Stimulated activated naive B cell treated with anti-CD40 and anti-IgM and Interleukin-4, amounts not matched to agents 10 μg/mL and 1 μg/mL and 100 μg/mL, for 72 hours (primary cell): ENCODE data around the gene C1orf105.

Experiments
- ATAC-seq, 2 donors: fragments of 150-1000 bp; cut with Tn5 transposase; replicated peaks; 2 replicates each; pipeline ENCODE4 v1.10.0; 2021; ENCODE audit warnings: moderate library complexity in 1 of 2
- DNase-seq: peaks from one replicate; pipeline ENCODE4 v3.0.0; 2021
- H3K27ac Mint-ChIP-seq: one replicate; pipeline ENCODE4 v1.8.0; 2022; ENCODE audit warnings: mild to moderate bottlenecking, mixed read lengths
- H3K27me3 Mint-ChIP-seq, 2 donors: one replicate each; pipeline ENCODE4 v1.8.0; 2022; ENCODE audit warnings: mixed read lengths in 2 of 2
- H3K36me3 Mint-ChIP-seq, 2 donors: one replicate each; pipeline ENCODE4 v1.8.0; 2022; ENCODE audit warnings: mixed read lengths in 2 of 2, mild to moderate bottlenecking in 1 of 2
- H3K4me1 Mint-ChIP-seq, 2 donors: one replicate each; pipeline ENCODE4 v1.8.0; 2022; ENCODE audit warnings: mixed read lengths in 2 of 2, mild to moderate bottlenecking in 1 of 2
- H3K4me3 Mint-ChIP-seq, 2 donors: one replicate each; pipeline ENCODE4 v1.8.0; 2022; ENCODE audit warnings: mild to moderate bottlenecking in 2 of 2, mixed read lengths in 2 of 2, moderate library complexity in 1 of 2
- H3K9me3 Mint-ChIP-seq, 2 donors: one replicate each; pipeline ENCODE4 v1.8.0; 2022; ENCODE audit warnings: mixed read lengths in 2 of 2, mild to moderate bottlenecking in 1 of 2

Gene C1orf105

DNA sequence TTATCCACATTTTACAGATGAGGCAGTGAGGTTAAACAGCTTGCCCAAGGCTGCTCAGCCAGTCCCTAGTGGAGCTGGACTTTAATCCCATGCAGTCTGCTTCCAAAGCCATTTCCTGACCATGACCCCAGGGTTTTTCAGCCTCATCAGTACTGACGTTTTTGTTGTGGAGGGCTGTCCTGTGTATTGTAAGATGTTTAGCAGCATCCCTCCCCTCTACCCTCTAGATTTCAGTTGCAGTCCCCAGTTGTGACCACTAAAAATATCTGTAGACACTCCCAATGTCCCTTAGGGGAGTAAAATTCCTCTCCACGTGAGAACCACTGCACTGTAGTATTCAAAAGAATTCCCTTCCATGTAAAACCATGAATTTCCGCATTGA lies 30.2 kb upstream of the C1orf105 start:
- Mint-ChIP-seq H3K9me3 (peaks cover 0 to 3% of the 10 kb centered on the region in 2 donors), H3K4me1 (peaks cover 36 to 64% of the 10 kb centered on the region in 2 donors), H3K27ac (peak overlapping the region; percentile 98), H3K4me3 (peak overlapping the region; percentile 87 to 93), H3K27me3 (no peaks in the 10 kb centered on the region), H3K36me3 (no peaks in the 10 kb centered on the region)
- ATAC-seq (peak; percentile 21 to 24), DNase-seq (no peak)

DNA sequence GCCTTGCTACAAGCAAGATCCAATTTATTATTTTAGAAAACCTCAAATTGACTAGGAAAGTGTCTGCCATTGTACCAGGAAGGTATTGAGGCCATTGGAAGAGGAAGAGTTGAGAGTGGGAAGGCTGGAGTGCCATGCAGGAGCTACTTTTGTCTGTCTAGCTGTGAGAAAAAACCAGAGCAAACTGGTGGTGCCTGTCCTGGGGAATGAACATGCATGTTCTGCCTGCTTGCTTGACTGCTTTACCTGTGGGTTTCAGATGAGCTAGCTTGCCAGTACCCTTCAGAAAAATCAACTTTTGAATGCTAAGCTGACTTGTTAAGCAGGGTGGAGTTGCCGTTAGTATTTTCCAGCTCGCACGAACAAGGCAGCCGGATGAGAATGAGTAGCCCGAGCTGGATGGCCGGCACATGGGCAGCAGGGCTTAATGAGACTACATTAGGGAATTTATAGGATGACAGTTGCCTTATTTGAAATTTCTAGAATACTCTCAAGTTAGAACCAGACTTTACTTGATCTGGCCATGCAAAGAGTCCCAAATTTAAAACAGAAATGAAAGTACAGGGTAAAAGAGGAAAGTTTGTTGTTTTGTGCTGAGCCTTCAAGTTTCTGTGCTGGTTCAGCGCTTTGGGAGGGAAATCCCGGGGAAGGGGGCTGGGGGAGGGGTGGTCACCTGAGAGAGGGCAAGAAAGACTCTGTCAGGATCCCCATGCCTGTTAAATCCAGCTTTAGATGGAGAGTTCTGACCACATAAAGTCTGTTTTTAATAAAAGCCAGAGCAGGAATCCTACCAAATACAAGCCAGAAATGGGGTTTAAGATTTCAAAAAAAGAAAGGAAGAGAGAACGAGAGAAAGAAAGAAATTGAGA lies 29.6 kb upstream of the C1orf105 start:
- Mint-ChIP-seq H3K4me1 (peaks cover 36 to 66% of the 10 kb centered on the region in 2 donors), H3K36me3 (no peaks in the 10 kb centered on the region), H3K27me3 (no peaks in the 10 kb centered on the region), H3K27ac (peak overlapping the region; percentile 98), H3K4me3 (peak overlapping the region; percentile 87 to 93), H3K9me3 (peaks cover 0 to 3% of the 10 kb centered on the region in 2 donors)
- ATAC-seq (peak; percentile 87), DNase-seq (peak; percentile 70)

DNA sequence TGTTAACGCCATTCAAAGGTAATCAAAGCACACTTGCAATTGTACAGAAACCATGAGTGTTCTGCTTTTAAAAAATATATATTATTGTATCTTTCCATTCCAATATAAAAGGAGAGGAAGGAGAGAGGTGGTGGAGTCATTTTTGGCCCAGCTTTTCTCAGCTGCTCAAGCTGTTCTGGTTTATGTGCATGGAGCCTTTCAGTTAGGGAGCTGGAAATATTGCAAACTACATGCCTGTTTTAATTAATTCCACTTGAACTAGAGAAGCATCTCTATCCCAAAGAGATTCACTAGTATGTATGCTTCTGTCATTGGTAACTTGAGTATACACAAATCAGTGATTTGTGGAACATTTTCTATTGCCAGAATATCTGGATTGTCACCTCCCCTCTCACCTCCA lies 28.5 kb upstream of the C1orf105 start:
- H3K4me1 Mint-ChIP-seq = peaks cover 36 to 67% of the 10 kb centered on the region in 2 donors
- DNase-seq = no peak
- ATAC-seq = no peak
- peak overlapping the region; percentile 98 for H3K27ac Mint-ChIP-seq
- H3K4me3 Mint-ChIP-seq = no peak overlapping the region
- H3K27me3 Mint-ChIP-seq = no peaks in the 10 kb centered on the region
- peaks cover 0 to 3% of the 10 kb centered on the region in 2 donors for H3K9me3 Mint-ChIP-seq
- no peaks in the 10 kb centered on the region for H3K36me3 Mint-ChIP-seq

DNA sequence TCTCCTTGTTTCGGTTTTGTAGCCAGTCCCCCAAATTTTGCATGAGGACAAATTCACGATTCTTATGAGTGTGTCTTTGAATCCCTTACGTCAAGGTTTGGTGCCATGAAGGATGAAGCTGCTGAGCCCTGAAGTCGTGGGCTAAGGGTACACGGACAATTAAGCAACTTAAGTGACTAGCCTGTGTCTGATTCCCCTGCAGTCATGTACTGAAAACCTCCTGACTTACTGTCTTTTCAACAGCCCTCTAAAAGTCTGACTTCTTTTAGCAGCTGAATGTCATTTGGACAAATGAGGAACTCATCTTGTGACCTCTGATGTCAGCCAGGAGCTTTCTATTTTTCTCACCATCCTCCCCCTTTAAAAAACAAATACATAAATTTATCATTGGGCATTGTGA lies 27.1 kb upstream of the C1orf105 start:
- no peaks in the 10 kb centered on the region for H3K36me3 Mint-ChIP-seq
- DNase-seq (no peak), ATAC-seq (peak; percentile 58 to 61)
- peak overlapping the region; percentile 97 for H3K27ac Mint-ChIP-seq
- H3K4me1 Mint-ChIP-seq = peaks cover 43 to 79% of the 10 kb centered on the region in 2 donors
- H3K27me3 Mint-ChIP-seq = no peaks in the 10 kb centered on the region
- H3K4me3 Mint-ChIP-seq = peak overlapping the region; percentile 77 to 79
- H3K9me3 Mint-ChIP-seq = peaks cover 0 to 3% of the 10 kb centered on the region in 2 donors

DNA sequence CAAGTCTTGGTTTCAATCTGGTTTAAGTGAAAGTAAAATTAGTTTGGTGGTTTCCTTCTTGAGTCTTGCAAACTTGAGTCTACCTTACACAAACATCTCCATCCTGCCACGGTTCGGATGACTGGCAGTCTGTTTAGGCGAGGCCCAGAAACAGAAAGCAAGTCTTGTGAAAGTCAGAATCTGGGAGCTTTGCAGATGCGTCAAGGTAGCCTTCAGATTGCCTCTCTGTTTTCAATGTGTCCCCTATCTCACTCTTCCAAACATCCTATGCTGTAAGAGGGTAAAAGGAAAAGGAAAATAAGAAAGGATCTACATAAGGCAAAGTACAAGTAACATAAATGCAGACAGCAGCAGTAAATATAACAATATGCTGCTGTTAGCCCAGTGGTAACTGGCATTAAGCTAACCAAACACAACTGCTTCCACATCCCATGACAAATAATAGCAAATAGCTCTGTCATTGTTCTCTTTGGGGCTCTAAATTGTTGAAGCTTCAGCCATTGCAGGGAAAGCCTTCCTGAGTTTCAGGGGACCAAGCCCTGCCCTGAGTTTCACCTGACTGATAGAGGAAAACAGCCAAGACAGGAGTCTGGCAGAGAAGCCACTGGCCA lies 26.2 kb upstream of the C1orf105 start:
- peaks cover 48 to 83% of the 10 kb centered on the region in 2 donors for H3K4me1 Mint-ChIP-seq
- ATAC-seq = peak; percentile 65 to 73
- H3K36me3 Mint-ChIP-seq = no peaks in the 10 kb centered on the region
- DNase-seq = peak; percentile 62
- H3K4me3 Mint-ChIP-seq = peak overlapping the region; percentile 68 to 77
- peaks cover 0 to 1% of the 10 kb centered on the region in 2 donors for H3K9me3 Mint-ChIP-seq
- H3K27me3 Mint-ChIP-seq = no peaks in the 10 kb centered on the region
- H3K27ac Mint-ChIP-seq = peak overlapping the region; percentile 97

DNA sequence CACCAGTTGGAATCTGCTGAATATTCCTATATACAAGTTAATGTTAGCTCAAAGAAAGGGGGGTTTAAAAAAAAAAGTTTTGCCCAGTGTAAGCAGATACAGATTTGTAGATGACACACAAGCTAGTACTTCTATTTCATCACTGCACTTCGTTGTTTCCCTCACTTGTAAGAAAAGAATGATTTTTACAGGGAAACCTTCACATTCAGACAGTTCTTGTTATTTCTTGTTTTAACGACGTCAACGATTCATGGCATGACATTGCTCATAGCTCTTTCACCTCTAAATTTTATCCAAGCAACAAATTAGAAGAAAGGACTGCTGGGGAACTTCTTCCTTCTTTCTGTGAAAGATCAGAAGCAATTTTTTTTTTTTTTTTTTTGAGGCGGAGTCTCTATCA lies 25.7 kb upstream of the C1orf105 start:
- Mint-ChIP-seq H3K27ac (peak overlapping the region; percentile 97), H3K27me3 (no peaks in the 10 kb centered on the region), H3K9me3 (peaks cover 0 to 1% of the 10 kb centered on the region in 2 donors), H3K4me3 (peak overlapping the region; percentile 68 to 77), H3K4me1 (peaks cover 47 to 84% of the 10 kb centered on the region in 2 donors), H3K36me3 (no peaks in the 10 kb centered on the region)
- DNase-seq = no peak
- ATAC-seq = no peak

DNA sequence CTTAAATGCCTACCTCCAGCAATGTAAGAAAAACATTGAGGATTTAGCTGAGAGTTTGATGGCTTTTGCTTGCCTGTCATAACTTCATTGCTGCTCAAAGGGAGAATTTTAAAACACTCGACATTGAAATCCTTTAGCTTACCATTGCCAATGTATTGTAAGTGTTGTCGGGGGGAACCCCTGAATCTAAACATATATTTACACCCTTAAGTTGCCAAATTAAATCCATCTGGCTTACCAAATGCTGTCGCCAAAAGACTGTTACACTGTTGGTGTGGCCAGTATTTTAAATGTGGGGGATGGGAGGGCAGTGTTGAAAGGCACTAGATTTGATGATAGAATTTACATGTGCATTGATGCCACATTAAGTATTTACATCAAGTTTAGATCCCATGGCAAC lies 24.9 kb upstream of the C1orf105 start:
- DNase-seq (no peak), ATAC-seq (no peak)
- no peaks in the 10 kb centered on the region for H3K27me3 Mint-ChIP-seq
- peaks cover 45 to 84% of the 10 kb centered on the region in 2 donors for H3K4me1 Mint-ChIP-seq
- H3K27ac Mint-ChIP-seq = peak overlapping the region; percentile 20
- H3K36me3 Mint-ChIP-seq = no peaks in the 10 kb centered on the region
- peaks cover 0 to 1% of the 10 kb centered on the region in 2 donors for H3K9me3 Mint-ChIP-seq
- no peak overlapping the region for H3K4me3 Mint-ChIP-seq

DNA sequence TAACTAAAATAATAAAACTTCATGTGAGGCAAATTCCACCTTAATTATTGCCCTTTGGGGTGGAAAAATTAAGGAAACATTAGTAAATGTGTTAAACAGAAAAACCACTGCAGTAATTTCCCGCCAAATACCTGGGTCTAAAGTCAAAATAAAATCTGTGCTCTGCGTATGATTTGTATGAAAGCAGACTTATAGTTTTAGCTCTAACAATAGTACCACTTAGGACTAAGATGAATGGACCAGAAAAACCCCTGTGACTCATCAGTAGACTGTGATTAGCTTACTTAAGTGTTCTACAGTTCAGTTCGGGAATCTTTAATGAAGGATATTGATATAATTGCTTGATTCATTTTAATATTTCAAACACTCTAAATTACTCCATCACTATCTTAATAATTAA lies 23.3 kb upstream of the C1orf105 start:
- Mint-ChIP-seq H3K36me3 (no peaks in the 10 kb centered on the region), H3K9me3 (peaks cover 0 to 1% of the 10 kb centered on the region in 2 donors), H3K27ac (no peak overlapping the region), H3K4me3 (no peak overlapping the region), H3K4me1 (peaks cover 37 to 68% of the 10 kb centered on the region in 2 donors), H3K27me3 (no peaks in the 10 kb centered on the region)
- DNase-seq (no peak), ATAC-seq (peak; percentile 50 to 67)

DNA sequence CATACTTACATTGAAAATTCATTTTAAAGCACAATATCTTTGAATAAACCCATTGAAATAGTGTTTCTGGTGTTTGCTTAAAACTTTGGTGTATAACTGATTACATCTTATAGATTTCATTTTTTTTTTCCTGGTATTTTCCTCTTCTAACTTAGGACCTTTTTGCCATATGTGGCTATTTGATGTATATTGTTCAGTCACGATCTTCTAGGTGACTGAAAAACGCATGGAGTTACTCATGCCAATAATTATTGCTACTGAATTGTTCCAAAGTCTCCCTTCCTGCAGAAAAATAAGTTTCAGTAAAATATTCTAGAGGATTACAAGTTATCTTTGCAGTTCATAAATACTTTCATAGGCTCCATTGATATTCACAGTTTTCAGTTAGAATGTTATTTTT lies 22.9 kb upstream of the C1orf105 start:
- H3K27ac Mint-ChIP-seq = no peak overlapping the region
- peaks cover 0 to 1% of the 10 kb centered on the region in 2 donors for H3K9me3 Mint-ChIP-seq
- peaks cover 35 to 64% of the 10 kb centered on the region in 2 donors for H3K4me1 Mint-ChIP-seq
- no peak for DNase-seq
- no peaks in the 10 kb centered on the region for H3K36me3 Mint-ChIP-seq
- no peak overlapping the region for H3K4me3 Mint-ChIP-seq
- H3K27me3 Mint-ChIP-seq = no peaks in the 10 kb centered on the region
- ATAC-seq = no peak

DNA sequence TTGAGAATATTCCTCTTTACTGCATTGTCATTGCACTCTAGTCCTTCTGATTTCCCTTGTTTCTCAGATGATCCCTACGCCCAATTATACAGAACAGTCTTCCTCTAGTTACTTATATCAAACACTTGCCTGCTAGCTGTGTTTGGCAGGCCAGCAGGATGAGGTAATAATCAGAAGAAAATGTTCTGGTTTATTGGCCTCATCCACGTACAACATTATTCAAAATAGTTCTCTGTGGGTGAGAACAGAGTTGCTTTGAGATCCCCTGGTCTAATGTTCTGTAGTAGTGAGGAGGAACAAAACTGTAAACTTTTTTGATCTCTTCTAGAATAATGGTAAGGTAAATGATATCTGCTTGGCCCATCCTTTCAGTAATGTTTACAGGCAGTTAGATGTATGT lies 22.3 kb upstream of the C1orf105 start:
- H3K4me3 Mint-ChIP-seq = peak overlapping the region in 1 of 2 donors; percentile 27
- peaks cover 0 to 1% of the 10 kb centered on the region in 2 donors for H3K9me3 Mint-ChIP-seq
- peak overlapping the region; percentile 56 for H3K27ac Mint-ChIP-seq
- no peak for DNase-seq
- no peaks in the 10 kb centered on the region for H3K36me3 Mint-ChIP-seq
- H3K27me3 Mint-ChIP-seq = no peaks in the 10 kb centered on the region
- no peak for ATAC-seq
- H3K4me1 Mint-ChIP-seq = peaks cover 34 to 59% of the 10 kb centered on the region in 2 donors

DNA sequence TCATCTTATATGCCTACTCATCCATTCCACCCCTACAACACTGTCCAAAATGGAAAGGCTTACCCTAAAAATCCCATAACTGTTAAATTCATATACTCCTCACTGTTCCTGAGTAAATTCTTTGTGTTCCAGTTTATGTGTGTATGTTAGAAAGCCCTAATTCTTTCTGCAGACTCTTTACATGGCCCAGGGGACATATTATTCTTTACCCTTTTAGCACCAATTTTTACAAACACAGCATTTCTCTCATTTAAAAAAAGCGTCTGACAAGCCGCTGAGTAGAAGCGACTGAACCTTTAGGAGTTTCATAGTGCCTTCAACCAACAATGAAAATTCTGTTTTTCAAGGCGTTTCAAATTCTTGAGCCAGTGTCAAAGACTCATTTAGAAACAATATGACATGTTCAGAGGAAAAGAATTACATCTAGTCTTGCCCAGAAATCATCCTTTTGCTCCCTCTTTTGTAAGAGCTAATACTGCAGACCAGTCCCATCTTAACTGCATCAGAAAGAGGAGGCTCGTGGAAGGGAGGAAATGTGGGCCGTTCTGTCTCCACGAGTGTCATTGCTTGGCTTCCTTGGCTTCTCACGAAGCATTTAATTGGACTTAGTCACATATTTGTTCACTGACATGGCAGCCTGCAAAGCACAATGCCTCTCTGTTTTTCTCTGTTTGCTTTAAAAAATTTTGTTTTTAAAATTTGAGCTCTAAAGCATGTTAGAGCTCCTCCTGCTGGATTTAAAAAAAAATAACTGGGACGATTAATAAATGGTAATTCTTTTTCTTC lies 21.3 kb upstream of the C1orf105 start:
- H3K4me3 Mint-ChIP-seq = peak overlapping the region; percentile 21 to 44
- H3K27ac Mint-ChIP-seq = peak overlapping the region; percentile 59
- no peaks in the 10 kb centered on the region for H3K27me3 Mint-ChIP-seq
- no peaks in the 10 kb centered on the region for H3K36me3 Mint-ChIP-seq
- ATAC-seq (peak; percentile 41 to 60), DNase-seq (no peak)
- H3K9me3 Mint-ChIP-seq = no peaks in the 10 kb centered on the region
- peaks cover 28 to 50% of the 10 kb centered on the region in 2 donors for H3K4me1 Mint-ChIP-seq

DNA sequence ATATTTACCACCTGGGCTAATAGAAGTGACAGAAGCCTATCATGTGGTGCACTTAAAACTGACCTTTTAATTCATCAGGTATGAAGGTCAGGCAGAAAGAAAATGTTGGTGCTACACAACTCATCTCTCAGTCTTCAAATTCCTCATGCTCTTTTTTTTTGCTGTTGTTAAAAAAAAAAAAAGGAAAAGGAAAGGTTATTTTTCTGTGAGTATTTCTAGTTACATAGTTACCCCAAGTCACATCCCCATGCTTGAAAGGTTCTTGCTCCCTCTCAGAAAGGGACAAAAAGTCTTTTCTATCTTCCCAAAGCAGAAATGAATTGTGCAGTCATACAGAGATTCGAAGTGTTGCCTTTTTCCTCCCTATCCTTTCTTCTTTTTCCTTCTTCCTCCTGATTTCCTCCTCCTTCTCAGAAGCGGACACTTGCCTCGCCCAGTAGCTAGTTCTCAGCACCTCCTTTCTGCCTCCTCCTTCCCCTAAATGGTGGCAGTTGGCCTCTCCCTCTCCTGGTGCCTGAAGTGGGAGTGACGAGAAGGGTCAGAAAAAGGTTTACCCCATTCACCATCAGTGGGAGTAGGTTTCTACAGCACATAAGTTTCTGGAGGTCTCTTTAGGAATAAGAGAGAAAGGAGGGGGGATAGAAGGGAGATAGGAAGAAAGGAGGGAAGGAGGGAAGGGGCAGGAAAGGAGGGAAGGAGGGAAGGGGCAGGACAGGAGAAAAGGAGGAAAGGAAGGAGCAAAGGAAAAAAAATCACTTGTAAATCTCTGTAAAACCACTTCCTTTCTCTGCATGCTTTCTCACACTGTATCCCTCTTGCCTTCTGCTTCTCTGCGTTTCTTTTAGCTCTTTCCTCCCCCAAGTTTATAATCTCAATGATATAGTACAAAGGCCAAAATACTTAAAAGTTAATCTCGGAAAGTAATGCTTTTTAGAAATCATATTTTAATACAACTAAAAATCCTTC lies 20.4 kb upstream of the C1orf105 start:
- Mint-ChIP-seq H3K27me3 (no peaks in the 10 kb centered on the region), H3K4me1 (peaks cover 19 to 41% of the 10 kb centered on the region in 2 donors), H3K9me3 (no peaks in the 10 kb centered on the region), H3K36me3 (no peaks in the 10 kb centered on the region), H3K27ac (no peak overlapping the region), H3K4me3 (peak overlapping the region; percentile 21 to 33)
- no peak for ATAC-seq
- DNase-seq = no peak

DNA sequence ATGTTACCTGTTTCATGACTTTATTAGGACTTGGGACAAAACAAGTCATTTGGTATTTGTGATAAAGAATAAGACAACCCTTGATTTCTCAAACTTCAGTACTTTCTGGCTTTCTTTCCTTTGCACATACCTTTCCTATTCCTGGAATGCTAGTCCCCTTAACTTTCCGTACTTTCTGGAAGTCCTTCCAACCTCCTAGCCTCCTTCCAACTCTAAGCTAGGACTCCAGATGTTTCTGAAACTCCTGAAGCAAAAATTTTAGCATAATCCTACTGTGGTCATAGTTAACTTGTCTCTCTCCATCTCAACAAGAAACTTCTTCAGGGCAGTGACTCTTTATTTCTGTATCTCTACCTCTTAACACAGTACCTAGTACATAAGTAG lies 19.8 kb upstream of the C1orf105 start:
- H3K27ac Mint-ChIP-seq = no peak overlapping the region

More for the DNA sequence above, 19.8 kb upstream of the C1orf105 start:
- DNase-seq (no peak), ATAC-seq (no peak)
- Mint-ChIP-seq H3K4me3 (no peak overlapping the region), H3K4me1 (peaks cover 19 to 36% of the 10 kb centered on the region in 2 donors), H3K36me3 (no peaks in the 10 kb centered on the region), H3K27me3 (no peaks in the 10 kb centered on the region), H3K9me3 (no peaks in the 10 kb centered on the region)
